Sciatic nerve (tissue), 2 donors: ENCODE data around the gene ANXA2. TPM values are rescaled to one million over a fixed set of nuclear protein-coding genes. Genes with fewer than 3 reads are reported as not detected.

Source experiments
- ATAC-seq: fragments of 200-7000 bp; cut with Tn5 transposase; one replicate; pipeline ENCODE4 v1.9.1; 2020; ENCODE audit warnings: mild to moderate bottlenecking, moderate library complexity
- DNase-seq: peaks from one replicate; pipeline ENCODE4 v3.0.0-alpha.2; 2020; ENCODE audit warnings: low spot score
- intact Hi-C: fragments of 100-400 bp; cut with DNase I; formaldehyde crosslinking; loops from one replicate; pipeline ENCODE4 v1.14.2; 2022
- total RNA-seq: library from RNA; stranded (reverse); fragmentation: NEBNext Ultra II Directional; extraction: Animal tissue kit (Norgen Biotek cat#: 25700); gene quantifications from one replicate; pipeline ENCODE4 v1.2.1, GENCODE V29; 2021
- donor health status: DM: no; HTN: no; CAD: no.
- donor health status: DM: no; HTN: no; CAD: no.

ANXA2 gene
- total RNA-seq, 1 donor from 2014 or later: 904 TPM

- intact Hi-C loops: no loop called here
- DNase-seq: no peak
- ATAC-seq: peak; percentile 36
Measured at GRCh38 chr15:60392601-60392985, 5.2 kb downstream of the ANXA2 start.

DNA sequence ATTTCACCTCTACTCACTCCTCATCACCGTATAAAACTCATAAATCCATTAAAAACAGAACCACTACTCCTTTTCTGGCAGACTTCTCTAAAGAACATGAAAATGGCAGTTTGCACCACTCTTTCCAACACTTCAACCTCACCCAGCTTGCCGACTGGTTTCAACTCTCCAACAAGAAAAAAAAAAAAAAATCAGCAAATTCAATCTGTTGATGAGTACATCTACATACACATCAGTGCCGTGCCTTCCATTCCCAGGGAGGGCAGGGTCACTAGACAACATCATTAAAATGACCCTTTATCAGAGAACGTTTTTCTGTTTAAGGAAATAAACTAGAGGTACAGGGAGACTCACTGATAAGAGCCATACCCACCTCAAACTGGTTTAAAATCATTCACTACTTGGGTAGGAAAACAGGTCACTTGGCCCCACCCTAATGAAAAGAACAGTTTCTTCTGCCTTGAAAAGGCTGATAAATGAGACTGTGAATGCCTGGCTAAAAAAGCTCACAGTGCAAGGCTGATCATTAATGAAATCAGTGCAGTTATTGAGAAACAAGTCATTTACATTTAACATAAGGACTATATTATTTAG is 6.0 kb downstream of the ANXA2 start:
- ATAC-seq: no peak
- intact Hi-C loops: no loop called here

DNA sequence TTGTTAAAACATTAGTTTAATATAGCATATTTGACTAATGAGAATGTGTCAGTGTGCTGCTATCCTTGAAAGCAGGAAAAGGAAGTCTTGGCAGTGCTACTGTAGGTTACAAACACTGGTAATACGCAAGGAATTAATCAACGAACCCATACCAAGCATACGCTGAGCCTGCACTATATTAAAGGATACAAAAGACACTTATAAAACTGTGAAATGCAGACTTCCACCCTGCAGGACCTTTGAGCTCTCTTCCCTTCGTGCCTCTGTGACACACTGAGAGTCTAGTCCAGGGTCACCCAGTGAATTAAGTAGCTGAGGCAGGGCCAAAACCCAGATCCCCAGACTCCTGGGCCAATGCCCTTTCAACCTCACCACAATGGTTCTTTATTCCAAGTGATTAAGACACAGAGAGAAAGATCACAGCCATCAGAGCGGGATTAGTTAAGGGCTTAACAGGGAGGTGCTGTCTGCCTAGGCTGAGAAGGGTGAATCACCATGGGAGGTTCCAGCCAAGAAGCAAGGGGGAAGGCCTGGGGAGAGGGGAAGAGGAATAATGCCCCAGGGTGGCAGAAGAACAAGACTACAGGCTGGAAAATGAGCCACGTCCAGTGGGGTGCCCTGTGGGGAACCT is 6.8 kb downstream of the ANXA2 start:
- no peak for DNase-seq
- intact Hi-C loops: no loop called here
- peak; percentile 68 for ATAC-seq

More for the DNA sequence above, 6.0 kb downstream of the ANXA2 start:
- no peak for DNase-seq

GRCh38 chr15:60390231-60390630 is 7.6 kb downstream of the ANXA2 start:
- DNase-seq: no peak
- intact Hi-C loops: no loop called here
- ATAC-seq: no peak

DNA sequence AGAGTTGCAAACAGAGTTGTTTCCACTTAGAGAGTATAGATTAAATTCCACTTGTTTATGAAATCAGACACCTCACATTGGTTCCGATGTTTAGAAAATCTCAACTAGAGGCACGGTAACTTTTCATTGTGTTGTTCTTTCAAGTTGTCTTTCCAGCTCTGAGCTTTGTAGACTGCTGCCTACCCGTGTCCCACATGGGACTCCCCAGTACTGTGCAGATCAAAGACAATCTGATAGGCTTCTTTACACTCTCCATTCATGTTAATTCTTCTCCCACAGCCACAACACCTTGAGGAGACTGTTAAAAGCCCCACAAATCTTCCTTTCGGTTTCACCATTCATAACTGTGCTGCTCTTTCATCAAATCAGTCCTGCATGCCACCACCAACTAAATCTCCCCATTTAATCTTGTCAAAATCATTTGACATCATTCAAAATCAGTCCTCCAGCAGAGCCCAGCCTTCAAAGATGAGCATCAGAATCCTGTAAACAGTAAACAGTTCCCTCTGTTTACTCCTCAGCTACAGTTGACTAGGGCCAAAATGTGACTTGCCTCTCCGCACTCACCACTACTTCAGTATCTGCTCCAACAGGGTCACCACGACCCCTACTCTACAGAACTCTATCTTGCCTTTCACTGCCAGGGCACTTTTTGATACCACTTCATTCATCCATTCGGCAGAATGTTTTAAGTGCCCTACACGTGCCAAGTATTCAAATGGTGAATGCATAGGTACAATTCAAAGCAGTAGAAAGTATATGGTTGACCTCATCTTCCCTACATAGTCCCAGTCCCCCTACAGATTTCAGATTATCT is 8.3 kb downstream of the ANXA2 start:
- intact Hi-C loops: no loop called here
- ATAC-seq: no peak
- DNase-seq: no peak

GRCh38 chr15:60387321-60387720 is 10.5 kb downstream of the ANXA2 start:
- intact Hi-C loops: no loop called here
- ATAC-seq: no peak
- DNase-seq: no peak

- ATAC-seq: no peak
- intact Hi-C loops: no loop called here
- DNase-seq: no peak
Measured at GRCh38 chr15:60386615-60387014, 11.2 kb downstream of the ANXA2 start.

- no peak for ATAC-seq
- intact Hi-C loops: no loop called here
- DNase-seq: no peak
Measured at GRCh38 chr15:60385620-60386552, 11.9 kb downstream of the ANXA2 start.

DNA sequence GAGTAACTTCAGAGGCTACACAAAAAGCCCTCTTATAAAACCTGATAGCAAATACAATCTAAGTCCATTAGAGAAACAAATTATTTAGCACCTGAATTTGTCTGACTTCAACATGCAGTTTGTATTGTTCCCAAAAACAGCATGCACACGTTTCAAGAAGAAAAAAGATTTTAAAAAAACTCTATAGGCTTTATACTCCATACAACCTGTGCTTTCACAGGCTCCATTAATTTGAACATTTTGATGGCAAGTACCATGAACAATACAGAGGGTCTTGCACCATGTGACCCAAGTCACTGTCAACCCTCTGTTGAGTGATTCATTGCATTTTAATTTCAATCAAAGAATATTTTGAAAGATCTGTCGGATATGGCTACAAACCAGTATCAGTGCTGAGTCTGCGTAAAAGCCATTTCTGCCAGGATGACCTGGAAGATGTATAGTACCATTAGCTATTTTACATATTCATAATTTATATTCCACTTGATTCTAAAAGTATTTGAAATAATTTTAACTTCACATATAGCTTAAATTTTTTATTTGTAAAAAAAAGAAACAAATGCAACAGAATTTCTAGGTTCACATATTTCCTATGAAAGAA is 13.2 kb downstream of the ANXA2 start:
- ATAC-seq (no peak), DNase-seq (no peak)
- intact Hi-C loops: no loop called here

- no peak for ATAC-seq
- intact Hi-C loops: no loop called here
- DNase-seq: no peak
Measured at GRCh38 chr15:60384053-60384452, 13.7 kb downstream of the ANXA2 start.

DNA sequence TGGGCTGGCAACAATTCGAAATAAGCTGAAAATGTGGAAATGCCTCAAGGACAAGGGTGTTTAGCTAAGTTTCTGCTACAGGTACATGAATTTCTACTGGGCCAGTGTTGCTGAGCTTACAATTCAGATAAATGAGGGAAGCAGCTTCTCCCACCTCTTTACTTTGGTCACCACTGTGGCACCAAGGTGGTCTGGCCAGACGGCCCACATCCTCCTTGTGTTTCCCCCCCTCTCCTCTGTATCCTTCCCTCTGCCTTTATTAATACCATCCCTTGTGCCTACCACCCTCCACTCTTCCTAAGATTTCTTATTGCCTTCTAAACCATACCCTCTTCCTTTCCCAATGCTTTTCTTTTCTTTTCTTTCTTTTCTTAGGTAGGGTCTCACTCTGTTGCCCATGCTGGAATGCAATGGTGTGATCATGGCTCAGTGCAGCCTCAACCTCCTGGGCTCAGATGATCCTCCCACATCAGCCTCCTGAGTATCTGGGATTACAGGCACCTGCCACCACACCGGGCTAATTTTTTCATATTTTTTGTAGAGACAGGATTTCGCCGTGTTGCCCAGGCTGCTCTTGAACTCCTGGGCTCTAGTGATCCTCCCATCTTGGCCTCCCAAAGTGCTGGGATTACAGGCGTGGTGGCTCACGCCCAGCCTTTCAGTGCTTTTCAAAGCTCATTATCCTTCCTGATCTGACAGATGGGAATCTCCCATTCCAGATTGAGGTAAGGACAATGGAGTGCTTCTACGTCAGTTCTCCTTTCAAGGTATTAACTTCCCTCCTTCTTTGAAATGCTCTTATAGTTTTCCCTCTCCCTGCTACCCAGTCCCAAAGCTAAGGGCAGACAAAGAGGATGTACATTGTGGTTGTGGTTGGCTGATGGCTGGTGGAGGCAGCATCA is 14.8 kb downstream of the ANXA2 start:
- intact Hi-C loops: no loop called here
- DNase-seq: no peak
- ATAC-seq: no peak

- DNase-seq: no peak
- ATAC-seq: no peak
- intact Hi-C loops: no loop called here
Measured at GRCh38 chr15:60381148-60381788, 16.5 kb downstream of the ANXA2 start.

DNA sequence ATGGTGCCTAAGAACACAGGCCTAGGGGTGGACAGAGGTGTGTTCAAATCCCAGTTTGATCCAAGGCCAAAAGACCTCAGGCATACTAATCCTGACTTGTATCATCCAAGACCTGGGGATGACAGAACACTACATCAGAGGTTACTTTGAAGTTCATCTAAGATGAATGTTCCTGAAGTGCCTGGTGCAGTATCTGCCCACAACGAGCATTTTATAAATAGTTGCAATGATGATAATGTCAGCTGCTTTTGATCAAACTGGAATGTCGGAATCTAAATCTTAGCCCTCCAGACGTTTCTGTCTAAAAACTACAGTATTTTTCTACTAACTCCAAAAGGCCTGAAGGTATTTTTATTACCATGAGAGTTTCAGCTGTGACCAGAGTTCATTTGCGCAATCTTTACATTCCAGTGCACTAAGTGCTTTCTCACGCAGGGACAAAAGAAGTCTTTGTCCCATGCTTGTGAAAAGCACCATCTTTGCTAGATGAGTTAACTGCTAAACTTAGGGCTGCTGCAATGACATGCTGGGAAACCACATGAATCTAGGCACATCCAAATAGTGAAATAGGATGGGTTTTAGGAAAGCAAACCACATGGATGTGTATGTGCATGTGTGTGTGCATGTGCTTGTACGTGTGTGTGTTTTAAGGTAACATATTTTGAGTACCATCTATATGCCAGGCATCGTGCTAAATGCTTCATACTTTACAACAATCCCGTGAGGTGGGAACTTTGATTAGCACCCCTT is 18.1 kb downstream of the ANXA2 start:
- no peak for DNase-seq
- intact Hi-C loops: no loop called here
- ATAC-seq: peak; percentile 88

- intact Hi-C loops: no loop called here
- no peak for ATAC-seq
- DNase-seq: no peak
Measured at GRCh38 chr15:60379185-60379524, 18.6 kb downstream of the ANXA2 start.

GRCh38 chr15:60376677-60377095 is 21.1 kb downstream of the ANXA2 start:
- no peak for DNase-seq
- intact Hi-C loops: no loop called here
- no peak for ATAC-seq

GRCh38 chr15:60375306-60375705 is 22.5 kb downstream of the ANXA2 start:
- DNase-seq (no peak), ATAC-seq (no peak)
- intact Hi-C loops: no loop called here

DNA sequence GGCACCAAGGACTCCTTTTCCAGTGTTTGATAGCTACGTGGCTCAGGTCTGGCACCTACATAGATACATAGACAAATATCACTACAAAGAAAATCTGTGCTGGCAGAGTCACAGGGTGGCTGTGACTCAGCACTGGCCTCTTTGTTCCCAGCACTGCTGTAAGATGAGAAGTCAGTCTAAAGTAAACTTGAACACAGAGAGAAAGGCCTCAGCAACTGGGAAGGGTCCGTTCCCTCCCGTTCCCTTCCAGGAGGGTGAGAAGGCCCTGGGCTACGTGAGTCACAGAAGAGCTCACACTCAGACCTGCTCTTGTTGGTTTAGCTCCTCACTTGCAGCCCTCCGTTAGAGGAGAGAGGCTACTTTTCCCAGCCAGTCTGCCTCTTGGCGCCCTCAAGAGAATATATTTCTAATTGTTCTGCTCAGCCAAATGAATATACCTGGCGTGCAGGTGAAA is 23.1 kb downstream of the ANXA2 start:
- DNase-seq (no peak), ATAC-seq (peak; percentile 77)
- intact Hi-C loops: no loop called here
